ENCODE data around the gene PMPCA. TPM values are rescaled to one million over a fixed set of nuclear protein-coding genes. Genes with fewer than 3 reads are reported as not detected.

Gene PMPCA
- total RNA-seq, 2 donors from 2014 or later = 49.4 to 66.1 TPM

GRCh38 chr9:136442265-136442664, 31.8 kb downstream of the PMPCA start:
- ATAC-seq (no peak), DNase-seq (no peak)
- intact Hi-C loops (cut with DNase I) = no loop called here

DNA sequence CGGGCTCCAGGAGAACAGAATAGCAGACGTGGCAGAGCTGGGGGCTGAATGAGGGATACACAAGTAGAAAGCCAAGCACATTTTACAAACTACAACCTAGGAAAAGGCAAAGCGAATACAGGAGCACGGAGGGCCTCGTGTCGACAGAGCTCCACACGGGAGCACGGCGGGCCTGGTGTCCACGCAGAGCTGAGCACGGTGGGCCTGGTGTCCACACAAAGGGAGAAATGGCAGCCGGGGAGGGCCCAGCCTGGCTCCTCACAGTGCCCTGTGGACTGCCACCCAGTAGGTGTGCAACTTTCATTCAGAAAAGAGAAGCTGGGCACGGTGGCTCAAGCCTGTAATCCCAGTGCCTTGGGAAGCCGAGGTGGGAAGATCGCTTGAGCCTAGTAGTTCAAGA, 32.6 kb downstream of the PMPCA start:
- intact Hi-C loops (cut with DNase I) = no loop called here
- DNase-seq = no peak
- ATAC-seq = no peak

DNA sequence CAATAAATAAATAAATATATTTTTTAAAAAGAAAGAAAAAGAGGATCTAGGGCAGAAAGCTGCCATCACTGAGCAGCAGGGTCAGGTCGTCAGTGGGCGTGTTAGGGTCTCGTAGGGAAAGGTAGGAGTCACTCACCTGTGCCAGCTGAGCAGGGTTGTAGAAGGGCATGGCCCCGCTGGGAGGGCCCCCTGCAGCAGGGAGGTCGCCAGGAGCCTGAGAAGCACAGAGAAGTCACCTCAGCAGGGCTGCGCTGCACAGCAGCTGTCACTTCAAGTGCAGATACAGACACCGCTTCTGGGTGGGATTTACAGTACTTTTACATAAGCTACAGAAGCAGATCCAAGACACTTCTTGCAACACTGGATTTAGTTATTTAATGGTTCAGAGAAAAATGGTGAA, 33.2 kb downstream of the PMPCA start:
- intact Hi-C loops (cut with DNase I) = no loop called here
- no peak for ATAC-seq
- no peak for DNase-seq

DNA sequence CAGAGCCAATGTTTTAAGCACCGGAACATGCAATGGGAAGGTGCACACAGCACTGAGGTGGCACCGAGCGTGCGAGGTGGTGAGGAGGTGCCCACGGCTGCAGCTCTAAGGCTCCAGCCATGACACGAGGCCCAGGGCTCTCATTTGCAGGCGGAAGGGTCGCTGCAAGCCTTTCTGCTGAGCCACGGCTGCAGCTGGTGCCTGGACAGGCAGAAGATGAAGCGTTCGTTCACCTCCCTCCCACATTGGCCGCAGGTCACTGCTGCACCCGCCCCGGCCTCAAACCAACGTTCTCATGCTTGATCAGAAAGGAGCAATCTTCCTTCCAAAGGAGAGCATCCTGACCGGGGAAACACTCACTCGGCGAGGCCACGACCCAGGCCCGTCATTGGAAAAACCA, 33.6 kb downstream of the PMPCA start:
- DNase-seq (no peak), ATAC-seq (no peak)
- intact Hi-C loops (cut with DNase I) = no loop called here

DNA sequence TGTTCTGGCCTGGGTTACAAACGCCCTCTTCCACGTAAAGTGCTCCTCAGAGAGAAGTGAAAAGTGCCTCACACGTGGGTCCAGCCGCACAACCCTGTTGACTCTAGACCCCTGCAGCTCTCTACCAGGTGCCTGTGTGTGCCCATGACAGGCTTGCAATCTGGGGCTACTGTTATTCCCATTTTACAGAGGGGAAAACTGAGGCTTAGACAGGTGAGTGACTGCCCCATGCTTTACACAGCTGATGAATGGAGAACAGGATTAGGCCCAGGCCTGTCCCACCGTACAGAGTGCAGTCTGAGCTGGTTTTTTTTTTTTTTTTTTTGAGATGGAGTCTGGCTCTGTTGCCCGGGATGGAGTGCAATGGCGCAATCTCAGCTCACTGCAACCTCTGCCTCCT, 35.3 kb downstream of the PMPCA start:
- intact Hi-C loops (cut with DNase I) = no loop called here
- DNase-seq = no peak
- ATAC-seq = no peak

DNA sequence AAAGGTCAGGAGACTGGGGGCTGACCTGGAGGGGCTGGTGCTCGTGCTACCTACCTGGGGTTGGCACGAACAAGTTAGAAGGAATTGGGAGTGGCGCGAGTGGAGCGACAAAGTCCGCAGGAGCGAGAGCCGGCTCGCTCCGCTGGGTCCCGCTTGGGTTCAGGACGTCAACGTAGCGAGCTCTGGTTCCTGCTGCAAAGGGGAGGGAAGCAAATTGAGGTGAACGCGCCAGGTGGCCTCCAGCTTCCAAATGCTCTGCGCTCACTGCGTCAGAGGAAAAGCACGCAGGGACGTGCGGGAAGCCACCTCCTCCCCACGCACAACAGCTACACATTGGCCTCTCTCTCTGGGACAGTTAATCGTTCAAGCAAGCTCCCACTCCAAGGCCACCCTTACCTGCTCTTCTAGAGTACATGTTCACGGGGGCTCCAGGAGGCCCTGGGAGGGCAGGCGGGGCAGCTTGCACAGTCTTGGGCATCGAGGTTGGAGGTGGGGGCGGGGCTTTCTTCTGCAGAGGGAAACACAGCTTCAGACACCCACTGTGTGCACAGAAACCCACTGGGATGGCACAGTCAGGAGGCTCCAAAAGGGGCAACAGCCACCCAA, 36.8 kb downstream of the PMPCA start:
- DNase-seq = no peak
- no peak for ATAC-seq
- intact Hi-C loops (cut with DNase I) = no loop called here

DNA sequence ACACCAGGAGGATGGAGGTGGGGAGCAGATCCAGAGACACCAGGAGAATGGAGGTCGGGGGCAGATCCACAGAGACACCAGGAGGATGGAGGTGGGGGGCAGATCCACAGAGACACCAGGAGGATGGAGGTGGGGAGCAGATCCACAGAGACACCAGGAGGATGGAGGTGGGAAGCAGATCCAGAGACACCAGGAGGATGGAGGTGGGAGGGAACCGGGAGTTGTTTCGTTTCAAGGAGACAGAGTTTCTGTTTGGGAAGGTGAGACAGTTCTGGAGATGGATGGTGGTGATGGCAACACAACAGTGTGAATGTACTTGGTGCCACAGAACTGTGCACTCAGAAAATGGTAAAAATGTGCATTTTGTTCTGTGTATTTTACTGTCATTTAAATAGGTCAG, 38.2 kb downstream of the PMPCA start:
- ATAC-seq (no peak), DNase-seq (no peak)

GRCh38 chr9:136451221-136451877, 40.9 kb downstream of the PMPCA start:
- no peak for DNase-seq
- ATAC-seq = no peak
- intact Hi-C loops (cut with DNase I) = no loop called here

More for the DNA sequence above, 38.2 kb downstream of the PMPCA start:
- intact Hi-C loops (cut with DNase I) = no loop called here

GRCh38 chr9:136453326-136453725, 42.9 kb downstream of the PMPCA start:
- intact Hi-C loops (cut with DNase I) = no loop called here
- ATAC-seq (no peak), DNase-seq (no peak)

GRCh38 chr9:136454026-136454796, 43.8 kb downstream of the PMPCA start:
- DNase-seq (no peak), ATAC-seq (no peak)
- intact Hi-C loops (cut with DNase I) = no loop called here

DNA sequence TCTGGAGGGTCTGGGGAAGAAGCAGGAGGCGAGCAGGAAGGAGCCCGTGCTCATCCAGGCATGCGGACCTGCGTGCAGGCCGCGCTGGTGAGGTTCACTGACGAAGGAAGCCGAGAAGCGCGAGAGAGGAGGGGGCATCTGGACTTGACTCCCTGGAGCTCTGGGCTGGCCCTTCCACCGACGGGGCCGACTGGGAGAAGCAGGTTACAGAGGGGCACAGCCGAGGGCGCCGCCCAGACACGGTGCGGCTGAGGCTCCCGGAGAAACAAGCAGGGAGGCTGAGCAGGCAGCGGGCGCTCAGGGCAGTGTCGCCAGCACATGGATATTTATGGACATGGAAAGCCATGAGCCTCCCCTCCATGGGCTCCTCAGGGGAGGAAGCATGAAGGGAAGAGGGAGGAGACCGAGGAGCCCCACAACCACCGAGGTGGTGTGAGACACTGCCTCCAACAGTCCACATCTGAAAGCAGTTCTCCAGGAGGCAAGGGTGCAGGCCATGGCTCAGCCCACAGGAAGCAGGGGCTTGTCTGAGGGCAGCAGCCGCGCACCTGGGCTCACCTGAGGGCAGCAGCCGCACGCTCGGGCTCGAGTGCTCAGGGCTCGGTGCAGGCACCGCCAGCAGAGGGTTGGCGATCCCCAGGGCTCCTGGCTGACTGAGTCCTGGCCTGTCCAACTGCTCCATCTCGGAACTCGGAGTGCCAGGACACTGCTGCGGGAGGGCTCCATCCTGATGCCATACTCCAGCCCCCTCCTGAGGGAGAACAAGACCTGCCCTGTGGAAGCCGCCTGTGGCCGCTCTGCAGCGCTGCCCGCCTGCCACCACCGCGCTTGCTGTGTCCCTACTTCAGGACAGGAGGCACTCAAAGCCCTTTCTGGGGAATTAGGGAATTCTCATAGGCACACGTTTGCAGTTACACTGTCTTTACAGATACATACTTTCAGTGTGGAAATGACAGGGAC, 44.9 kb downstream of the PMPCA start:
- no peak for ATAC-seq
- DNase-seq = no peak
- intact Hi-C loops (cut with DNase I) = no loop called here

- intact Hi-C loops (cut with DNase I) = no loop called here
- no peak for DNase-seq
- no peak for ATAC-seq
Observed at GRCh38 chr9:136456258-136456657, 45.8 kb downstream of the PMPCA start.

- DNase-seq (no peak), ATAC-seq (no peak)
- intact Hi-C loops (cut with DNase I) = no loop called here
Observed at GRCh38 chr9:136457326-136457725, 46.9 kb downstream of the PMPCA start.

GRCh38 chr9:136459425-136459824, 49.0 kb downstream of the PMPCA start:
- intact Hi-C loops (cut with DNase I) = no loop called here
- no peak for DNase-seq

GRCh38 chr9:136460772-136461325, 50.4 kb downstream of the PMPCA start:
- no peak for DNase-seq
- intact Hi-C loops (cut with DNase I) = no loop called here
- no peak for ATAC-seq

More at GRCh38 chr9:136459425-136459824, 49.0 kb downstream of the PMPCA start:
- ATAC-seq = no peak

GRCh38 chr9:136462664-136463063, 52.2 kb downstream of the PMPCA start:
- ATAC-seq (no peak), DNase-seq (no peak)
- intact Hi-C loops (cut with DNase I) = no loop called here

DNA sequence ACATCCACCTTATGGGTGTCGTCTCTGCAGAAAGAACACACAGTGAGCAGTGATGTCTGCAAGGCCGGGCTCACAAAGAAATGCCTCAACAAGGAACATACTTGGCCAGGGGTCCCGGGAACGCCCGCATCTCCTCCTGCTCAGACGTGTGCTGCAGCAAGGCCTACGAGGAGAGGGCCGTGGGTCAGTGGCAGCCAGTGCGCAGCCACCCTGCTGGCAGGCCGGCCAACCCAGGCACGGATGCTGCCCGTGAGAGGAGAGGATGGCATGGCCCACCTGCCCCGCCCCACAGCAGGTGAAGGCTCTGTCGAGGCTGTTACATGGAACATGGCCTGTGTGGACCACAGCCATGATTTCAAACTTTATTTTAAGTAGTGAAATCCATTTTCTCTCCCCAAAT, 53.1 kb downstream of the PMPCA start:
- DNase-seq (no peak), ATAC-seq (no peak)
- intact Hi-C loops (cut with DNase I) = no loop called here

- intact Hi-C loops (cut with DNase I) = no loop called here
- DNase-seq (no peak), ATAC-seq (no peak)
Observed at GRCh38 chr9:136464241-136464640, 53.8 kb downstream of the PMPCA start.

DNA sequence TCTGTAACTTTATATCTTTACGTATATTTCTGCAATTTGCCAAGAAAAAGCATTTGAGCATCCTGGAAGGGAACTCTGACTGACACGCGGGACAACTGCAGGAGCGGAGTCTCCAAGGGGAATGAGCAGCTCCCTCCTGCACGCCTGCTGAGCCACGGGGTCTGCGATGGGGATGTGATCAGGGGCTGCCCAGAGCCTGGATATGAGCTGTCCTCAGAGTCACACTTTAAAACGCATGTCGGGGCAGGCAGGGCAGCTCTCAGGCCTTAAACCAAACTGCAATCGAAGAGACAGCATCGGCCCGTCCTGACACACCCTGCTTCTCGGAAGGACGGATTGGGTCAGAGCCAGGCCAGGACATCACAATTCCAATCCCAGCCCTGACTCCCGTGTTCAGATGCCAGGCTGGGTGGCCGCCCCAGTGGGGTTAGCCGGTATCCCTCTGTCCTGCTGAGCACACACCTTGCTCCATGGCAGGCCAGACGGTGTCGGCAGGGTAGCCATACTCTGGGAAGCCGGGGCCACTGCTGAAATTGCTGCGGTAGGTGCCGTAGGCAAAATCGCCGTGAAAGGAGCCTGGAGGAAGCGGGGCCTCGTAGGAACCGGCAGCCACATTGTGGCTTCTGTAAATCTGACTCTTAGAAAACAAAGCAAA, 55.2 kb downstream of the PMPCA start:
- DNase-seq = no peak
- ATAC-seq = no peak
- intact Hi-C loops (cut with DNase I) = no loop called here
